Hepatic stellate cell (primary cell): ENCODE data around the gene SLC12A4.
"Not testable (repeated sequence)": the region's sequence is repeated elsewhere in the genome, so short reads cannot be mapped to it uniquely, and the experiment has no call there.

Source experiments
- DNase-seq: peaks from one replicate; pipeline ENCODE4 v3.0.0; 2011; ENCODE audit warnings: low spot score

The SLC12A4 gene

GRCh38 chr16:67926181-67926750 lies 42.2 kb downstream of the SLC12A4 start:
- DNase-seq: peak; percentile 78

- no peak for DNase-seq
Measured at GRCh38 chr16:67924140-67924906, 44.1 kb downstream of the SLC12A4 start.

GRCh38 chr16:67923414-67924116 lies 44.9 kb downstream of the SLC12A4 start:
- DNase-seq: no peak

GRCh38 chr16:67922740-67923139 lies 45.7 kb downstream of the SLC12A4 start:
- no peak for DNase-seq

GRCh38 chr16:67922221-67922620 lies 46.2 kb downstream of the SLC12A4 start:
- no peak for DNase-seq

GRCh38 chr16:67919622-67920221 lies 48.7 kb downstream of the SLC12A4 start:
- no peak for DNase-seq

GRCh38 chr16:67917852-67918236 lies 50.6 kb downstream of the SLC12A4 start:
- peak; percentile 91 for DNase-seq

- no peak for DNase-seq
Measured at GRCh38 chr16:67917140-67917851, 51.1 kb downstream of the SLC12A4 start.

- DNase-seq: no peak
Measured at GRCh38 chr16:67915831-67916723, 52.4 kb downstream of the SLC12A4 start.

- not testable (repeated sequence) for DNase-seq
Measured at GRCh38 chr16:67915496-67915769, 53.0 kb downstream of the SLC12A4 start.

GRCh38 chr16:67914758-67915495 lies 53.5 kb downstream of the SLC12A4 start:
- DNase-seq: no peak

GRCh38 chr16:67910158-67910557 lies 58.3 kb downstream of the SLC12A4 start:
- no peak for DNase-seq

- no peak for DNase-seq
Measured at GRCh38 chr16:67909056-67909742, 59.2 kb downstream of the SLC12A4 start.

GRCh38 chr16:67907397-67908180 lies 60.8 kb downstream of the SLC12A4 start:
- DNase-seq: no peak

GRCh38 chr16:67902831-67903230 lies 65.6 kb downstream of the SLC12A4 start:
- no peak for DNase-seq

- DNase-seq: no peak
Measured at GRCh38 chr16:67901734-67902133, 66.7 kb downstream of the SLC12A4 start.

GRCh38 chr16:67897231-67897630 lies 71.2 kb downstream of the SLC12A4 start:
- no peak for DNase-seq

- no peak for DNase-seq
Measured at GRCh38 chr16:67893743-67894399, 74.6 kb downstream of the SLC12A4 start.
